Glutamatergic neuron (in vitro differentiated cells): ENCODE data around the gene ABCG4. TPM values are rescaled to one million over a fixed set of nuclear protein-coding genes. Genes with fewer than 3 reads are reported as not detected.
A peak's percentile ranks its signal among the peaks of the same experiment; 100 is the strongest.

Experiments used
- DNase-seq: peaks from one replicate; pipeline ENCODE4 v3.0.0; 2022
- H3K27ac Mint-ChIP-seq: one replicate; pipeline ENCODE4 v1.8.0; 2020; ENCODE audit warnings: mild to moderate bottlenecking, mixed read lengths, inconsistent platforms; ENCODE audit not compliant: unreplicated experiment
- H3K27me3 Mint-ChIP-seq: one replicate; pipeline ENCODE4 v1.8.0; 2020; ENCODE audit warnings: mild to moderate bottlenecking, moderate library complexity, mixed read lengths, inconsistent platforms; ENCODE audit not compliant: unreplicated experiment
- H3K36me3 Mint-ChIP-seq: one replicate; pipeline ENCODE4 v1.8.0; 2020; ENCODE audit warnings: mild to moderate bottlenecking, mixed read lengths, inconsistent platforms; ENCODE audit not compliant: unreplicated experiment
- H3K4me1 Mint-ChIP-seq: one replicate; pipeline ENCODE4 v1.8.0; 2020; ENCODE audit warnings: mild to moderate bottlenecking, low read depth, mixed read lengths, inconsistent platforms; ENCODE audit not compliant: unreplicated experiment
- H3K4me3 Mint-ChIP-seq: one replicate; pipeline ENCODE4 v1.8.0; 2020; ENCODE audit warnings: mild to moderate bottlenecking, mixed read lengths, inconsistent platforms; ENCODE audit not compliant: unreplicated experiment
- H3K9me3 Mint-ChIP-seq: one replicate; pipeline ENCODE4 v1.8.0; 2020; ENCODE audit warnings: mild to moderate bottlenecking, moderate library complexity, mixed read lengths, inconsistent platforms; ENCODE audit not compliant: unreplicated experiment
- total RNA-seq: library from RNA; stranded (reverse); fragmentation: NEBNext Ultra II Directional; extraction: Animal tissue kit (Norgen Biotek cat#: 25700); gene quantifications from one replicate; pipeline ENCODE4 v1.2.1, GENCODE V29; 2021; ENCODE audit not compliant: unreplicated experiment
- TF ChIP-seq, protein P1 (sequence below): fragments of 200-600 bp; sonication (generic); IDR thresholded peaks from one replicate; pipeline ENCODE4 v1.5.0; 2021; ENCODE audit not compliant: partially characterized antibody, unreplicated experiment

ABCG4 gene
- total RNA-seq, 1 donor from 2014 or later, result 2.4 TPM

DNA sequence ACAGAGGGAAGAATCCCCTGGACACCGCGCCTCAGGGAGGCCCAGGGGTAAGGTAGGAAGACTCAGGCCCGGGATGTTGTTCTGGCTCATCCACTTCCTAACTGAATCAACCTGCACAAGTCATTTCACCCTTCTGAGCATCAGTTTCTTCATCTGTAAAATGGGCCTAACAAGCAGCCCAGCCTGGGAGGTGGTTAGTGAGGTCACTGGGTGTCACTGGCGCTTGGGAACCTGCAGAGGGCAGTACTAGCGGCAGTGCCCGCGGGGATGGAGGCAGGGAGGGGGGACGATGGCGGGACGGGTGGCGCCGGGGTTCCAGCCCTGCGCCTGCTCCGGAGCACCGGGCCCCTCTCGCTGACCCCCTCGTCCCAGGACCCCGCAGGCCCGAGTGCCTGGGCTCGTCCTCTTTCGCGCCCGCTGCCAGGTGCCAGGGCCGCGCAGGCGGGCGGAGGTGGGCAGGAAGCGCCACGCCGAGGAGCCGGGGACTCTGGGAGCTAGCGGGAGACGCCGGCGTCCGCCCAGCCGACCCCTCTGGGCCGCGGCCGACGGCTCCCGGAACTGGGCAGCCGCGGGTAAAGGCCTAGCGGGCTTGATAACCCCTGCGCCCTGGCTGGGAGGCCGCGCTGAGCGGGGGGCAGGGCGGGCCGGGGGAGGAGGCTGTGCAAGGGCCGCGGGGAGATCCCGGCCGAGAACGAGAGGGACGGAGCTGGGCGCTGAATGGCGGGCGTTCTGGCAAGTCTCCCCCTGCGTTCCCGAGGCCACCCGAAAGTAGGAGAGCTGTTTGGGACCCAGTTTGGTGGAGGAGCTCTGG, 19.8 kb downstream of the ABCG4 start, which contains the start of gene NLRX1:
Gene NLRX1, plus strand, starts transcription at position 255 of the 811 bp plus-strand sequence. CDS start 2,679 bp downstream, outside the sequence.
- Mint-ChIP-seq H3K27ac (peak within 1 kb of the TSS; percentile 43), H3K27me3 (no peaks in the 10 kb centered on the region), H3K36me3 (no peaks in the 10 kb centered on the region), H3K4me1 (no peaks in the 10 kb centered on the region), H3K9me3 (peaks cover 5% of the 10 kb centered on the region), H3K4me3 (peak within 1 kb of the TSS; percentile 73)
- TF ChIP-seq, protein P1, sequence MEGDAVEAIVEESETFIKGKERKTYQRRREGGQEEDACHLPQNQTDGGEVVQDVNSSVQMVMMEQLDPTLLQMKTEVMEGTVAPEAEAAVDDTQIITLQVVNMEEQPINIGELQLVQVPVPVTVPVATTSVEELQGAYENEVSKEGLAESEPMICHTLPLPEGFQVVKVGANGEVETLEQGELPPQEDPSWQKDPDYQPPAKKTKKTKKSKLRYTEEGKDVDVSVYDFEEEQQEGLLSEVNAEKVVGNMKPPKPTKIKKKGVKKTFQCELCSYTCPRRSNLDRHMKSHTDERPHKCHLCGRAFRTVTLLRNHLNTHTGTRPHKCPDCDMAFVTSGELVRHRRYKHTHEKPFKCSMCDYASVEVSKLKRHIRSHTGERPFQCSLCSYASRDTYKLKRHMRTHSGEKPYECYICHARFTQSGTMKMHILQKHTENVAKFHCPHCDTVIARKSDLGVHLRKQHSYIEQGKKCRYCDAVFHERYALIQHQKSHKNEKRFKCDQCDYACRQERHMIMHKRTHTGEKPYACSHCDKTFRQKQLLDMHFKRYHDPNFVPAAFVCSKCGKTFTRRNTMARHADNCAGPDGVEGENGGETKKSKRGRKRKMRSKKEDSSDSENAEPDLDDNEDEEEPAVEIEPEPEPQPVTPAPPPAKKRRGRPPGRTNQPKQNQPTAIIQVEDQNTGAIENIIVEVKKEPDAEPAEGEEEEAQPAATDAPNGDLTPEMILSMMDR, result peak; percentile 72
- DNase-seq, result peak; percentile 80

DNA sequence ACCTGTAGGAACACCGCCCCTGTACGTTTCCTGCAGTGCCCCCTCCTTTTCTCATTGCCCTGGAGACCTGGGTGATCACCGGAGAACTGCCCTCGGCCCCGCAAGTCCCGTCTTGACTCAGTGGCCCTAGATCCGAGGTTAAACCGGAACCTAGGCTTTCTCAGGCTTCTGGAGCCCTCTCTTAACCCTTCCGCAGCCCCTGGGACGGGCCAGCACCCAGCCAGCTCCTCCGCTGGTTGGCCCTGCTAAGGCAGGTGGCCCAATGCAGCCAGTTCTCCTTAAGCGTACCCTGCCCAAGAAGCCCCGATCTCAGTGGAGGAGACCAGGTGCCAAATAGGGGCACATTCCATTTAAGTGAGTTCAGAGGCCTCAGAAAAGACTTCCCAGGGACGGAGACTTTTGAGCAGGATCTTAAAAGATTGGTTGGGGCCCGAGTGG, 20.4 kb downstream of the ABCG4 start:
- no peak for DNase-seq
- H3K36me3 Mint-ChIP-seq, result peaks cover 3% of the 10 kb centered on the region
- no peaks in the 10 kb centered on the region for H3K27me3 Mint-ChIP-seq
- H3K4me1 Mint-ChIP-seq, result no peaks in the 10 kb centered on the region
- H3K9me3 Mint-ChIP-seq, result peaks cover 5% of the 10 kb centered on the region
- peak overlapping the region; percentile 73 for H3K4me3 Mint-ChIP-seq
- TF ChIP-seq, protein P1, result no peak
- peak overlapping the region; percentile 43 for H3K27ac Mint-ChIP-seq

DNA sequence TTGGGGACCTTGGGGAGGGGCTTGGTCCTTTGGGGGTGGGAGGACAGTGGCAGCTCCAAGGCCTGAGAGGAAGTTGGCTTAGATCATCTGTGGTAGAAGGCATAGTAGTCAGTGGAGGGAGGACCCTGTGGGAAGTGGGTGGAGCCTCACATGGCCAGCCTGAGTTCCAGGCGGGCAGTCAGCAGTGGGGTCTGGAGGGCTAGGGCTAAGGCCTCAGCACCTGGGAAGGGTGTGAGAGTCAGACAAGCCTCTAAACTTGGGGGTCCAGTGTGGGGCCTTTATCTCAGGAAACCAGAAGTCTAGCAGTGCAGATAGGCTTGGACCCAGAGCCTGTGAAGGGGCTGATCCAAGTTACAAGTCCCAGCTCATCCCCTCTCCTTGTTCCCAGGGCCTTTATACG, 23.7 kb downstream of the ABCG4 start:
- H3K27ac Mint-ChIP-seq, result no peak overlapping the region
- DNase-seq, result no peak
- H3K4me1 Mint-ChIP-seq, result no peaks in the 10 kb centered on the region
- H3K27me3 Mint-ChIP-seq, result no peaks in the 10 kb centered on the region
- H3K9me3 Mint-ChIP-seq, result peaks cover 5% of the 10 kb centered on the region
- peaks cover 3% of the 10 kb centered on the region for H3K36me3 Mint-ChIP-seq
- H3K4me3 Mint-ChIP-seq, result no peak overlapping the region
- TF ChIP-seq, protein P1, result no peak

- Mint-ChIP-seq H3K4me3 (no peak overlapping the region), H3K4me1 (peaks cover 1% of the 10 kb centered on the region), H3K27ac (no peak overlapping the region), H3K27me3 (no peaks in the 10 kb centered on the region), H3K9me3 (peaks cover 5% of the 10 kb centered on the region), H3K36me3 (peaks cover 3% of the 10 kb centered on the region)
- DNase-seq, result no peak
- TF ChIP-seq, protein P1, result no peak
Measured at GRCh38 chr11:119173453-119173852, 24.6 kb downstream of the ABCG4 start.

- Mint-ChIP-seq H3K27me3 (peaks cover 2% of the 10 kb centered on the region), H3K36me3 (peaks cover 3% of the 10 kb centered on the region), H3K4me1 (peaks cover 1% of the 10 kb centered on the region), H3K27ac (no peak overlapping the region), H3K9me3 (no peaks in the 10 kb centered on the region), H3K4me3 (no peak overlapping the region)
- TF ChIP-seq, protein P1, result no peak
- DNase-seq, result no peak
Measured at GRCh38 chr11:119175493-119176077, 26.7 kb downstream of the ABCG4 start.
